WI38 (cell line): ENCODE data around the gene DOK4.
A peak's percentile ranks its signal among the peaks of the same experiment; 100 is the strongest.

Experiments
- H3K4me3 ChIP-seq: 2 replicates; pipeline ENCODE4 v1.5.1; 2011; ENCODE audit warnings: low read depth, mild to moderate bottlenecking, control low read depth, low read length
- TF ChIP-seq, protein P1 (sequence below): IDR thresholded peaks from 2 replicates; pipeline ENCODE4 v1.5.1; 2012; ENCODE audit warnings: low read depth, mild to moderate bottlenecking, control low read depth, low read length

Gene DOK4

DNA sequence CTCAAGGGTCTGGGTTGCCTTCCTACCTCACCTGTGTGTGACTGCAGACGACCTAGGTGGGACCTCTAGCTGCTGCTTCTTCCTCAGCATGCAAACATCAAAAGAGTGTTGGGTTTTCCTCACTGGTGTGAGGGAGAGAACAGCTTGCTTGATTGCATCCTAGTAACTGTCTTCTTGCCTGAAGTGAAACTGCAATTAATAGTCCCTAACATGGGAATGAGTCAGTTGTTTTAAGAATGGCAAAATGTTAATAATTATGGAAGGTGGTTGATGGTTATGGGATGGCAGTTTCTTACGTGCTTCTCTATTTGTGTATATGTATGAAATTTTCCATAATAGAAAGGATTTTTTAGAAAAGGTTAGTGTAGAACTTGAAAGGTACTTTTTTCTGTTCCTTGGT is 17.9 kb downstream of the DOK4 start:
- H3K4me3 ChIP-seq = no peak overlapping the region
- TF ChIP-seq, protein P1, sequence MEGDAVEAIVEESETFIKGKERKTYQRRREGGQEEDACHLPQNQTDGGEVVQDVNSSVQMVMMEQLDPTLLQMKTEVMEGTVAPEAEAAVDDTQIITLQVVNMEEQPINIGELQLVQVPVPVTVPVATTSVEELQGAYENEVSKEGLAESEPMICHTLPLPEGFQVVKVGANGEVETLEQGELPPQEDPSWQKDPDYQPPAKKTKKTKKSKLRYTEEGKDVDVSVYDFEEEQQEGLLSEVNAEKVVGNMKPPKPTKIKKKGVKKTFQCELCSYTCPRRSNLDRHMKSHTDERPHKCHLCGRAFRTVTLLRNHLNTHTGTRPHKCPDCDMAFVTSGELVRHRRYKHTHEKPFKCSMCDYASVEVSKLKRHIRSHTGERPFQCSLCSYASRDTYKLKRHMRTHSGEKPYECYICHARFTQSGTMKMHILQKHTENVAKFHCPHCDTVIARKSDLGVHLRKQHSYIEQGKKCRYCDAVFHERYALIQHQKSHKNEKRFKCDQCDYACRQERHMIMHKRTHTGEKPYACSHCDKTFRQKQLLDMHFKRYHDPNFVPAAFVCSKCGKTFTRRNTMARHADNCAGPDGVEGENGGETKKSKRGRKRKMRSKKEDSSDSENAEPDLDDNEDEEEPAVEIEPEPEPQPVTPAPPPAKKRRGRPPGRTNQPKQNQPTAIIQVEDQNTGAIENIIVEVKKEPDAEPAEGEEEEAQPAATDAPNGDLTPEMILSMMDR = no peak

DNA sequence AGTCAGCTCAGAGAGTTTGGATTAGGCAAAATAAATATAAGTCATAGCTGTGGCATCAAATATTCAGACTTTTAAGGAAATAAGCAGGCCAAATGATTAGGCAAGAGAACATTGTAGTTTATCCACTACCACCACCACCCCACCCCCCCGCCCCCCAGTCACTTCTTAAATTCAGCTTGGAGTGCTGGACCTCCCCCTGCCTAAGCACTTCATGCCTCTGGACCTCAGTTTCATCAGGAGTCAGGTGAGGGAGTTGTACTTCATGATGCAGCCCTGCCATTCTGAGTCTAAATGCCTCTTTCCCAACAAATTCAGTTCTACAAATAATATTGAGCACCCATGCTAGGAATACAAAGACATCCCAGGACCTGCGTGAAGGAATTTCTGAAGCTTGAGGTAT is 21.8 kb downstream of the DOK4 start:
- TF ChIP-seq, protein P1 = no peak
- H3K4me3 ChIP-seq = no peak overlapping the region

GRCh38 chr16:57462978-57463362 is 23.3 kb downstream of the DOK4 start:
- peak overlapping the region; percentile 90 for H3K4me3 ChIP-seq
- TF ChIP-seq, protein P1 = no peak

- H3K4me3 ChIP-seq = peak within 1 kb of the TSS; percentile 90
- TF ChIP-seq, protein P1 = peak; percentile 81
Measured at GRCh38 chr16:57462209-57462977, 23.9 kb downstream of the DOK4 start, which contains the start of gene POLR2C. Gene POLR2C (plus strand): TSS chr16:57462679. CDS start chr16:57462725, 46 bp downstream.

DNA sequence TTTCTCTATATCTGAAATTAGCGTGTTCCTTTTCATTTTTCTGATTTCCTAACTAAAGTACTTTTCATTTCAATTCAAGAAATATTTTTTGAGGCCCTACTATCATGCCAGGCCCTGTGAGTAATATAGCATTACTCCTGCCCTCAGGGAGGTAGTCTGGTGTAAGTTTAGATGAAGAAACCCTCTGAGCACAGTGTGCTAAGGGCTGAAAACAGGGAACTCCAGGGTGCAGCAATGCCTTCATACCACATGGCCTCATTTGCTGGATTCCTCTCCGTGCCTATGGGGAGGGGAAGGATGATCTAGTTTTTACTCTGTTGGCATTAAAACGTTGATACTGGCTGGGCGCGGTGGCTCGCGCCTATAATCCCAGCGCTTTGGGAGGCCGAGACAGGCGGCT is 34.3 kb downstream of the DOK4 start:
- TF ChIP-seq, protein P1 = no peak
- H3K4me3 ChIP-seq = no peak overlapping the region

DNA sequence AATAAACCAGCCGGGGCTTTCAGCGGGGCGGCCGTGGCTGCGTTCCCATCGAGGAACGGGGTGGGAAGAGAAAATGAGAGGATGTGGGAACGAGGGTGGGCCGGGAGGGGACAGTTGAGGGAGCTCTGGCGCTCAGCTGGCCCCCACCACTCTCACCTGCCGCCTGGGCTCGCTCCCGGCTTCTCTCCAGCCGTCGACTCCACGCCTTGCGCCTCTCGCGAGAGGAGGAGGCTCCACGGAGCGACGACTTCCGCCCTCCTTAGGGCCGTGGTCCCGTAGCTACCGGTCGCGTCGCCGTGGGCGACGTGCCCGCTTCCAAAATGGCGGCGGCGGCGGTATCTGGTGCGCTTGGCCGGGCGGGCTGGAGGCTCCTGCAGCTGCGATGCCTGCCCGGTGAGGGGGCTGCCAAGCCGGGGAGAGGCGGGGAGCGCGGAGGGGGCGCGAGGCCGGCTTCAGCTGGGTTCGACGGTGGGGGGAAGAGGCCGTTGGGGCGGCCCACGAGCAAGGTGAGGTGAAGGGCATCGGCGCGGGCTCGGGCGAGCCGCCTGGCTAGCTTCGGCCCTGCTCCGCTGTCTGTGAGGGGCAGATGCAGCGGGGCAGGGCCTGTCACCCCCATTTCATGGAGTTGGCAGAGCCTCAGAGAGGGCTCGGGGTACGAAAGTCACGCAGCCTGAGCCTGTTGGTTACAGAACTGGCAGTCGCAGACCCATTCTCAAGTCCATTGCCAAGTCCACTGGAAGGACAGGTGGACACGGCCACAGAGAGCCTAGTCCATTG is 38.9 kb downstream of the DOK4 start, which contains the start of the genes CIAPIN1 and COQ9:
Gene CIAPIN1, minus strand, starts transcription at position 200 of the 777 bp plus-strand sequence. CDS start 6,457 bp downstream, outside the sequence.
Gene COQ9, plus strand, starts transcription at position 294 of the 777 bp plus-strand sequence. Its CDS starts 27 bp downstream, at position 321.
- H3K4me3 ChIP-seq = peak within 1 kb of the TSS; percentile 94
- TF ChIP-seq, protein P1 = no peak
